BLaER1 treated with 17β-estradiol and CSF1 and Interleukin-3, amounts not matched to agents 10 nM and 100 nM (cell line): Measurements from ENCODE around the gene LPIN1.

Experiments
- H3K27ac ChIP-seq, 11 experiments: shearing (Covaris generic); formaldehyde crosslinking; 2 replicates each; pipeline ENCODE4 v1.8.1; 2022
- H3K27me3 ChIP-seq, 11 experiments: shearing (Covaris generic); formaldehyde crosslinking; 2 replicates each; pipeline ENCODE4 v1.8.1; 2022
- H3K36me3 ChIP-seq, 11 experiments: shearing (Covaris generic); formaldehyde crosslinking; 2 replicates each; pipeline ENCODE4 v1.8.1; 2022
- H3K4me1 ChIP-seq, 10 experiments: shearing (Covaris generic); formaldehyde crosslinking; 2 replicates each; pipeline ENCODE4 v1.8.1; 2022
- H3K4me2 ChIP-seq, 11 experiments: shearing (Covaris generic); formaldehyde crosslinking; 2 replicates each; pipeline ENCODE4 v1.8.1; 2022
- H3K4me3 ChIP-seq, 10 experiments: shearing (Covaris generic); formaldehyde crosslinking; 2 replicates each; pipeline ENCODE4 v1.8.1; 2022
- H3K9ac ChIP-seq, 11 experiments: shearing (Covaris generic); formaldehyde crosslinking; 2 replicates each; pipeline ENCODE4 v1.8.1; 2022
- H3K9me3 ChIP-seq, 11 experiments: shearing (Covaris generic); formaldehyde crosslinking; replicated peaks in 1 of 11; 2 replicates each; pipeline ENCODE4 v1.8.1; 2022
- H4K20me1 ChIP-seq, 11 experiments: shearing (Covaris generic); formaldehyde crosslinking; 2 replicates each; pipeline ENCODE4 v1.8.1; 2022
- Cebpa-rat ChIP-seq, 11 experiments: shearing (Covaris generic); IDR thresholded peaks; 2 replicates each; pipeline ENCODE4 v1.8.1; 2022

The LPIN1 gene, protein sequence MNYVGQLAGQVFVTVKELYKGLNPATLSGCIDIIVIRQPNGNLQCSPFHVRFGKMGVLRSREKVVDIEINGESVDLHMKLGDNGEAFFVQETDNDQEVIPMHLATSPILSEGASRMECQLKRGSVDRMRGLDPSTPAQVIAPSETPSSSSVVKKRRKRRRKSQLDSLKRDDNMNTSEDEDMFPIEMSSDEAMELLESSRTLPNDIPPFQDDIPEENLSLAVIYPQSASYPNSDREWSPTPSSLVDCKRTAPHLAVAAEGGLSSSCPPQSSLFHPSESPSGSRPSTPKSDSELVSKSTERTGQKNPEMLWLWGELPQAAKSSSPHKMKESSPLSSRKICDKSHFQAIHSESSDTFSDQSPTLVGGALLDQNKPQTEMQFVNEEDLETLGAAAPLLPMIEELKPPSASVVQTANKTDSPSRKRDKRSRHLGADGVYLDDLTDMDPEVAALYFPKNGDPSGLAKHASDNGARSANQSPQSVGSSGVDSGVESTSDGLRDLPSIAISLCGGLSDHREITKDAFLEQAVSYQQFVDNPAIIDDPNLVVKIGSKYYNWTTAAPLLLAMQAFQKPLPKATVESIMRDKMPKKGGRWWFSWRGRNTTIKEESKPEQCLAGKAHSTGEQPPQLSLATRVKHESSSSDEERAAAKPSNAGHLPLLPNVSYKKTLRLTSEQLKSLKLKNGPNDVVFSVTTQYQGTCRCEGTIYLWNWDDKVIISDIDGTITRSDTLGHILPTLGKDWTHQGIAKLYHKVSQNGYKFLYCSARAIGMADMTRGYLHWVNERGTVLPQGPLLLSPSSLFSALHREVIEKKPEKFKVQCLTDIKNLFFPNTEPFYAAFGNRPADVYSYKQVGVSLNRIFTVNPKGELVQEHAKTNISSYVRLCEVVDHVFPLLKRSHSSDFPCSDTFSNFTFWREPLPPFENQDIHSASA

DNA sequence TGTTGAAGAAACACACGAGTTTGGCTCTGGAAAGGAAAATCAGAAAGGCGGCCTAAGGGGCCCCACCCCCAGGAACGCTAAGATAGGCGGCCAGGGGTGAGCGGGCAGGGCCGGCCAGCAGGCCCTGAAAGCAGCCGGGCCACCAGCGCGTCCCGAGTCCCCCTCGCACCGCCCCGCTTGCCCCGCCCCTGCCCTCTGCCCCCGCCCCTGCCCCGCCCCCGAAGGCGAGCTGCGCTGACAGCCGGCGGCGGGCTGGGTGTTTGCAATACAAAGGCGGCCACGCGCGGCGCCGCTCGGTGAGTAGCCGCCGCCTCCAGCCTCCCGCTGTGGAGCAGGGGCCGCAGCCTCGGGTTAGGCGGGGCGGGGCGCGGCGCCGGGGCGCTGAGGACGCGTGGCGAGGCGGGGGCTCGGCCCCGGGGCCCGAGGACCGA lies at the start of gene LPIN1:
TSS of gene LPIN1 (plus strand) at position 257 of the 431 bp plus-strand sequence. CDS start 18,910 bp downstream, outside the sequence.
- Histone ChIP-seq H3K9me3 (no peaks in the 10 kb centered on the region), H4K20me1 (peaks cover 30 to 46% (median 39%) of the 10 kb centered on the region in 11 experiments; a peak in 21 of 22 replicates), H3K36me3 (no peaks in the 10 kb centered on the region), H3K4me2 (peak within 1 kb of the TSS; percentile 91 to 98 (median 94)), H3K4me3 (peak within 1 kb of the TSS; percentile 72 to 93 (median 81)), H3K4me1 (peaks cover 78 to 89% (median 82%) of the 10 kb centered on the region in 10 experiments), H3K27ac (peak within 1 kb of the TSS; percentile 62 to 93 (median 89); a peak in 21 of 22 replicates), H3K27me3 (no peaks in the 10 kb centered on the region), H3K9ac (peak within 1 kb of the TSS; percentile 84 to 93 (median 91))
- no peak for TF ChIP-seq Cebpa-rat (IDR thresholded peaks at IDR 0.05)

DNA sequence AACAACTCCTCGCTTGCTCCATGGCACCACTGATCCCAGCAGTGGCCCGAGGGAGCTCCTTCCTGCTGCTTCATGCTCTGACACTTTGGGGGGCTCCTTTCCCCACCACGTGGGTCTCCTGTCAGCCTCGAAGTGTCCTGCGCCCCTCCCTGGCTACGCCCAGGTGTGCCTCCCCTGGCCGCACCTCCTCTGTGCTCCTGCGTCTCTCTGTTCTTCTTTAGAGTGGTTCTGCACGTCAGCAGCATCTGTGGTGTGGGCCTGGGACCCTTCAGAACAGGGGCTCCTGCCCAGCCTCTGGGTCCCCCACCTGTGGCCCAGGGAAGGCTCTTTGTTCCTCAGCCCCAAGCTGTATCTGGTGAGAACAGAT lies 49.7 kb upstream of the LPIN1 start:
- TF ChIP-seq Cebpa-rat (IDR thresholded peaks at IDR 0.05): no peak
- H3K9ac ChIP-seq: peak overlapping the region in 10 of 11 experiments; percentile 2 to 69 (median 56); a peak in 18 of 22 replicates
- H4K20me1 ChIP-seq: no peaks in the 10 kb centered on the region
- H3K36me3 ChIP-seq: no peaks in the 10 kb centered on the region
- no peaks in the 10 kb centered on the region for H3K27me3 ChIP-seq
- peak overlapping the region; percentile 76 to 96 (median 91) for H3K4me2 ChIP-seq
- H3K27ac ChIP-seq: peak overlapping the region in 10 of 11 experiments; percentile 33 to 80 (median 66); a peak in 18 of 22 replicates
- H3K4me1 ChIP-seq: peaks cover 43 to 57% (median 54%) of the 10 kb centered on the region in 10 experiments
- no peaks in the 10 kb centered on the region for H3K9me3 ChIP-seq
- peak overlapping the region in 6 of 10 experiments; percentile 5 to 45 (median 13); a peak in 6 of 20 replicates for H3K4me3 ChIP-seq

DNA sequence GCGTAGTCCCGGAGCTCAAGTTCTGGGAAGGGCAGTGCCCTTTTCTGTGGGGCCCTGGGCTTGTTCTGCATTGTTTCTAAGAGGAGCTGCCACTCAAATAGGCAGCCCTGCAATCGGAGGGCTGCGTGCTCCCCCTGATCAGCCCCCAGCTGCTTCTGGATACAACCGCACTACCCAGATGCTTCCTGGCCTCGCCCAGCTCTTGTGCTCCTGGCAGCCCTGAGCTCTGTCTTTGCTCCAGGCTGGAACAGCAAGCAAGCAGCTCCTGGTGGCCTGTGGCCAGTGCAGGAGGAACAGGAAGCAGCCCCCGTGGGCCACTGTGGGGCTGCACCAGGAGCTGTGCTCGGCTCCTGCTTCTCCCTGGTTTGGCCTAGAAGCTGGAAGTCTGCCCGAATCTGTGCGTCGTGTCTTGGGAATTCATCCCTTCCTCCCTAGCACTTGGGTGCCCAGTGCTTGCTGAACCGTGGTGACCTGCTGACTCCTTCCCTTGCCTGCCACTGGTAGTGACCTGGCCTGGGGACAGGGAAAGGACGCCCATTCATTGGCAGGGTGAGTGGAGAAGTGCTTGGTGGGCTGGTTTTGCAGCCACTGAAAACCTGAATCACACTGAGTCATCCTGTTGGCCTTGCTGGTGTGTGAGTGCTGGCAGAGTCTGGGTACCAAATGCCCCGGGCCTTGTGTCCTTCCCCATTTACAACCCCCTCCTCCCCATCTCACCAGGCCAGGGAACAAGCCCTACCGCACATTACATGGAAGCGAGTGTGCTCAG lies 49.1 kb upstream of the LPIN1 start:
- H3K27me3 ChIP-seq: no peaks in the 10 kb centered on the region
- H3K27ac ChIP-seq: peak overlapping the region in 10 of 11 experiments; percentile 18 to 80 (median 70); a peak in 19 of 22 replicates
- H3K4me2 ChIP-seq: peak overlapping the region; percentile 76 to 96 (median 91)

DNA sequence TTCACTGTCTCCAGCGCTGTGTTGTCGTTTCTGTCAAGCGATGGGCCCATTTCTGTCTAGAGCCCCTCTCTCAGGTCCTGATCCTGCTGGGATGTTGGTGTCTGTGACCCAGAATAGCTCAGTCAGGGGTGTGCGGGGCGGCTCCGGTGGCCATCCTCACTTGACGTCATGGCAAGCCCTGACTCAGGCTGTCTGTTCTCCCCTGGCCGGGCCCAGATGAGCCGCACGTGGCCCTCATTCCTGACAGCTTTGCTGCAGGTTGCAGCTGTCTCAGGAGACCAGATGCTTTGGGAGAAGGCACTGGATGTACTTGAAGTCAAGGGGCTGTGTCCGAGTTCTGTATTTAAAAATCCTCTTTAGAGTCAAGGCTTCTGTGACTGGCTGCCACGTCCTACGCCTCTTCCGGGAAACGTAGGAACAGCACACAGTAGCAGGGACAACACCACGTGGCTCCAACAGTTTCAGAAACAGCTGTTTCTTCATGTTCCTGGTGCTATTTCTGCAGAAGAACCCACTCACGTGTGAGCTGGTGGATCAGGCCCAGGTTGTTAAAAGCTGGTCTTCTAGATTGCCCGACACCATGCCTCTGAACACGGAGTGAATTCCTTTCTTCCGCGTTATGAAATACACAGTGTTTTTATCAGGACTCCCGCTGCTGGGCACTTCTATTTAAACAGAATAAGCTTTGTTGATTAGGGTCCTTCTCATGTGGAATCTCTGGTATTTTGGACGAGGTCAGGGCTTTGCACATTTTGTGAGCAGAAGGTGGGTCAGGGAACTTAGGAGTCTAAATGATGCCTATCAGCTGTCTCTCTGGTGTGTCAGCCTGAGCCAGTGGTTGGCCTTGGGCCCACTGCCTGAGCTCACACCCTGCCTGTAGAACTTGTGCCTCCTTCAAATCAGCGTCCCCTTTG lies 48.2 kb upstream of the LPIN1 start:
- no peaks in the 10 kb centered on the region for H3K36me3 ChIP-seq
- H3K27ac ChIP-seq: peak overlapping the region in 10 of 11 experiments; percentile 18 to 80 (median 70); a peak in 18 of 22 replicates
- H3K9ac ChIP-seq: peak overlapping the region in 6 of 11 experiments; percentile 39 to 66 (median 58); a peak in 12 of 22 replicates
- no peak for TF ChIP-seq Cebpa-rat (IDR thresholded peaks at IDR 0.05)
- peak overlapping the region; percentile 76 to 96 (median 91) for H3K4me2 ChIP-seq
- no peaks in the 10 kb centered on the region for H4K20me1 ChIP-seq
- no peaks in the 10 kb centered on the region for H3K9me3 ChIP-seq
- H3K4me1 ChIP-seq: peaks cover 52 to 73% (median 69%) of the 10 kb centered on the region in 10 experiments
- H3K27me3 ChIP-seq: no peaks in the 10 kb centered on the region
- 0 out of 20 replicates have a peak overlapping the region, but pooled peaks of 1 of the 10 experiments have one; percentile 45 for H3K4me3 ChIP-seq

More for the DNA sequence above, 49.1 kb upstream of the LPIN1 start:
- Histone ChIP-seq H3K9me3 (no peaks in the 10 kb centered on the region), H3K36me3 (no peaks in the 10 kb centered on the region), H3K4me3 (peak overlapping the region in 4 of 10 experiments; percentile 5 to 45 (median 13); a peak in 5 of 20 replicates), H3K4me1 (peaks cover 48 to 63% (median 60%) of the 10 kb centered on the region in 10 experiments), H3K9ac (peak overlapping the region in 10 of 11 experiments; percentile 2 to 69 (median 56); a peak in 18 of 22 replicates), H4K20me1 (no peaks in the 10 kb centered on the region)
- TF ChIP-seq Cebpa-rat (IDR thresholded peaks at IDR 0.05): no peak

DNA sequence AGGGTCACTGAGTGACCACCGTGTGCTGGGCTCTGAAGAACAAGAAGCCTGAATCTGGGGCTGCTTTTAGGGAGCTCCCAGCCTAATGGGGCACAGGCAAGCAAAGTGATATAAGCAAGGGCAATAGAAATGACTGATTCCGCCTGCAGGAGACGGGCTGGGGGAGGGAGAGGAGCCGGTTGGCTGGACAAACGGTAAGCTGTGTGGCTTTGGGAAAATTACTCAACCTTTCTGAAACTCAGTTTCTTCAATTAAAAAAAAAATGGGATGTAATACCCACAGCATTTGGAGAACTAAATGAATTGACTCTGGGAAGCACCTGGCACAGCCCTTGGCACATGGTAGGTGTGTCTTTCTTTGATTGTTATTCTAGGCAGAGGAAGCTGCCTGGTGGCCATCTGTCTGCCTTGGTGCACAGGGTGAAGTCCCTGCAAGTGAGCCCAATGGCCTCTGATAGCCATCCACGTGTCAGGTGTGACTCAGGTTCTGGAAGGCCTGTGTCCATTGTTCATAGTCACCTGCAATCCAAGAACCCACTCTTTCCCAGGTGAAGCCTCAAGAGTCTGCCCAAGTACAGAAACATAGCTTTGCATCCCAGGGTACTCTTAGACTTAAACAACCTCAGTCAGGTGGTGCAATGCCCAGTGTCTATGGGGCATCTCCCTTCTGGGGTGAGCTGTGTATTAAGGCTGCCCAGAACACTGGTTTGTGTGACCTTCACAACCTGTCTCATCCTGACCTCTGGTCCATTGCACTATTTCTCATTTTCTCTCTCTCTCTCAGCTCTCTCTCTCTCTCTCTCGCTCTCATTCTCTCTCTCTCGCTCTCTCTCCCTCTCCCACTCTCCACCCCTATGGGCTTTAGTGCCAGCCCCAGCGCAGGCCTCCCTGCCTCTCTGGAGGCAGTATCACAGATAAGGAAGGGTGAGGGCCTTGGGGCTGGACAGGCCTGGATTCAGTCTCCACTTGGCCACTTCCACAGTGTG lies 46.5 kb upstream of the LPIN1 start:
- no peaks in the 10 kb centered on the region for H3K9me3 ChIP-seq
- TF ChIP-seq Cebpa-rat (IDR thresholded peaks at IDR 0.05): no peak
- no peak overlapping the region for H3K4me3 ChIP-seq
- peaks cover 52 to 73% (median 70%) of the 10 kb centered on the region in 10 experiments for H3K4me1 ChIP-seq
- peak overlapping the region; percentile 51 to 86 (median 76); a peak in 19 of 22 replicates for H3K4me2 ChIP-seq
- H4K20me1 ChIP-seq: no peaks in the 10 kb centered on the region
- no peaks in the 10 kb centered on the region for H3K27me3 ChIP-seq
- peak overlapping the region in 5 of 11 experiments; percentile 50 to 78 (median 67); a peak in 9 of 22 replicates for H3K27ac ChIP-seq
- H3K9ac ChIP-seq: peak overlapping the region in 4 of 11 experiments; percentile 12 to 62 (median 36); a peak in 3 of 22 replicates
- H3K36me3 ChIP-seq: no peaks in the 10 kb centered on the region

DNA sequence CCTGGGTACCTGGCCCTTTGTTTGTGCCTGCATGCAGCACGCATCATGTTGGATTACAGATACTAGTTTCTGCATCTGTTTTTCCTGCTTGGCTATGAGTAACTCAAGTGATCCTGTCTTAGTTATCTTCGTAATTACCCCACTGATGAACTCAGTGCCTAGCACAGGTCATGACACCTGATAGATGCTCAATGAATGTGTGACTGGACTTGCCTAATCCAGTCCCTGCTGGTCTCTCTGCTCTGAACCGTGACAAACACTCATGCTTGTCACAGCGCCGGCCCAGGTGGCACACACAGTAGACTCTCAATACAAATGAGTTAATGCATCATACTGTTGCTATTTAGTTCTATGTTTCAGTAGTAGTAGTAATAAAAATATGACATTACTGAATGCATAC lies 45.2 kb upstream of the LPIN1 start:
- Histone ChIP-seq H3K9ac (peak overlapping the region in 7 of 11 experiments; percentile 7 to 64 (median 29); a peak in 9 of 22 replicates), H3K4me1 (peaks cover 51 to 71% (median 68%) of the 10 kb centered on the region in 10 experiments), H3K27ac (peak overlapping the region; percentile 38 to 79 (median 66); a peak in 19 of 22 replicates), H3K27me3 (no peaks in the 10 kb centered on the region), H3K4me2 (peak overlapping the region; percentile 51 to 86 (median 76)), H3K9me3 (peaks cover 0 to 8% (median 0%) of the 10 kb centered on the region in 11 experiments; a peak in 3 of 22 replicates), H4K20me1 (no peaks in the 10 kb centered on the region), H3K4me3 (no peak overlapping the region), H3K36me3 (no peaks in the 10 kb centered on the region)
- no peak for TF ChIP-seq Cebpa-rat (IDR thresholded peaks at IDR 0.05)
